C4-2B (cell line): ENCODE data around the gene BORCS5.

Source experiments
- ZFX ChIP-seq: fragments of 450-650 bp; IDR thresholded peaks from 2 replicates; pipeline ENCODE4 v1.6.1; 2017
- TF ChIP-seq, protein P1 (sequence below): fragments of 450-650 bp; conservative IDR thresholded peaks from 2 replicates; pipeline ENCODE4 v1.5.1; 2017; ENCODE audit warnings: mild to moderate bottlenecking

DNA sequence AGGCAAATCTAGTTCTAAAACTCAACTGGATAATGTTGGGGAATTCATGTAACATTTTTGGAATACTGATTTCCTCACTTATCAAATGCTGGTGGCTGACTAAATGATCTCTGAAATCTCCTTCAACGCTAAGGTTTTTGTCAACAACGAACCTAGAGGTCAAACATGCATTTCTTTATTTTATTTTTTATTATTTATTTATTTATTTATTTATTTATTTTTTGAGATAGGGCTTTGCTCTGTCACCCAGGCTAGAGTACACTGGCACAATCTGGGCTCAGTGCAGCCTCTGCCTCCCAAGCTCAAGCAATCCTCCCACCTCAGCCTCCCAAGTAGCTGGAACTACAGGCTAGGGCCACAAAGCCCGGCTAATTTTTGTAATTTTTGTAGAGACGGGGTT, 141.3 kb downstream of the BORCS5 start:
- TF ChIP-seq, protein P1, sequence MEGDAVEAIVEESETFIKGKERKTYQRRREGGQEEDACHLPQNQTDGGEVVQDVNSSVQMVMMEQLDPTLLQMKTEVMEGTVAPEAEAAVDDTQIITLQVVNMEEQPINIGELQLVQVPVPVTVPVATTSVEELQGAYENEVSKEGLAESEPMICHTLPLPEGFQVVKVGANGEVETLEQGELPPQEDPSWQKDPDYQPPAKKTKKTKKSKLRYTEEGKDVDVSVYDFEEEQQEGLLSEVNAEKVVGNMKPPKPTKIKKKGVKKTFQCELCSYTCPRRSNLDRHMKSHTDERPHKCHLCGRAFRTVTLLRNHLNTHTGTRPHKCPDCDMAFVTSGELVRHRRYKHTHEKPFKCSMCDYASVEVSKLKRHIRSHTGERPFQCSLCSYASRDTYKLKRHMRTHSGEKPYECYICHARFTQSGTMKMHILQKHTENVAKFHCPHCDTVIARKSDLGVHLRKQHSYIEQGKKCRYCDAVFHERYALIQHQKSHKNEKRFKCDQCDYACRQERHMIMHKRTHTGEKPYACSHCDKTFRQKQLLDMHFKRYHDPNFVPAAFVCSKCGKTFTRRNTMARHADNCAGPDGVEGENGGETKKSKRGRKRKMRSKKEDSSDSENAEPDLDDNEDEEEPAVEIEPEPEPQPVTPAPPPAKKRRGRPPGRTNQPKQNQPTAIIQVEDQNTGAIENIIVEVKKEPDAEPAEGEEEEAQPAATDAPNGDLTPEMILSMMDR = no peak
- TF ChIP-seq ZFX = no peak
